GM12875 (cell line): ENCODE measurements around the gene SH3BGR.

Experiments
- H3K4me3 ChIP-seq: one replicate; pipeline ENCODE4 v1.5.1; 2011; ENCODE audit warnings: low read depth, low read length, control low read depth
- CTCF ChIP-seq: IDR thresholded peaks from 2 replicates; pipeline ENCODE4 v1.5.1; 2011; ENCODE audit warnings: low read depth, mild to moderate bottlenecking, control low read depth, inconsistent platforms, low read length, moderate library complexity, borderline replicate concordance; ENCODE audit not compliant: insufficient read depth

Gene SH3BGR

GRCh38 chr21:39523915-39524314, 72.1 kb downstream of the SH3BGR start:
- H3K4me3 ChIP-seq: no peak overlapping the region
- TF ChIP-seq CTCF: no peak

- H3K4me3 ChIP-seq: no peak overlapping the region
- no peak for TF ChIP-seq CTCF
These were observed 73.4 kb downstream of the SH3BGR start for GRCh38 chr21:39525129-39525528.

DNA sequence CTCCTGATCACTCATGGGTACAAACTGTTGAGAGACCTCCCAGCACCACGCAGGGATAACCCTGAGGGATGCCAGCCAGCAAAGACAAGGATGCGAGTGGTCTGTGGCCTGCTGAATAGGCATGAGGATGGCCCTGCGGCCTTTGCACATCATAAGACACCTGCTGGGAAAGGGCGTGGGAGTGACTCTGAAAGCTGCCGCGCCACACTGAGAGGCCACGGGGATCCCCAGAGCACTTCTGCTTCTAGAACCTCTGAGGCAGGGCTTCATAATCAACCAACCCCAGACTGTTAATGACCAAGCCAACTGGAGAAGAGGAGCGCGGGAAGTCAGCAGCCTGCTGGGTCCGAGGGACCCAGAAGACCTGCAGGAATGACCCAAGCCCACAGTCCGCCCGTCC, 73.8 kb downstream of the SH3BGR start:
- no peak overlapping the region for H3K4me3 ChIP-seq

DNA sequence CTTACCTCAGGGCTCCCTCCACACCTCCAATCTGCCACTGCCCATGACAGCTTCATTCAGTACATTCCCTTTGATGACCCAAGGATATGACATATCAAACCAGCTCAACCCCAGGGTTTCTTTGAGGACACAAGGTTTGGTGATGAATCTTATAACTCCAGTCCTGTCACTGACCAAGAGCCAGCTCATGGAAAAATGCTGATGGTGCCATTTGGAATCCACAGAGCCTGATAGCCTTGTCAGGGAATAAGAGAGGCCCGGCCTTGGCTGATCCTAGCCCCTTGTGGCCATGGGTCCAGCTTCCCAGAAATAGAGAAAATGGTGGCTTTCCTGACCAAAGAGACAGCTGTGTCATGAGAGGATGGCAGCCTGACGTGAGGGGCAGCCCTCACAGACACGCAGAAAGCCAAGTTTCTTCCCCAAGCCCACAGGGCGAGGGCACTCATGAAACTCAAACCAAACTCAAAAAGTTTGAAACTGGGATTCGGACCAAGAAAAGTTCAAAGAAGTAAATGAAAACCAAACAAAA, 75.4 kb downstream of the SH3BGR start:
- no peak overlapping the region for H3K4me3 ChIP-seq
- TF ChIP-seq CTCF: no peak

More for the DNA sequence above, 73.8 kb downstream of the SH3BGR start:
- TF ChIP-seq CTCF: no peak

- no peak overlapping the region for H3K4me3 ChIP-seq
- TF ChIP-seq CTCF: no peak
These were observed 76.1 kb downstream of the SH3BGR start for GRCh38 chr21:39527664-39528381.

DNA sequence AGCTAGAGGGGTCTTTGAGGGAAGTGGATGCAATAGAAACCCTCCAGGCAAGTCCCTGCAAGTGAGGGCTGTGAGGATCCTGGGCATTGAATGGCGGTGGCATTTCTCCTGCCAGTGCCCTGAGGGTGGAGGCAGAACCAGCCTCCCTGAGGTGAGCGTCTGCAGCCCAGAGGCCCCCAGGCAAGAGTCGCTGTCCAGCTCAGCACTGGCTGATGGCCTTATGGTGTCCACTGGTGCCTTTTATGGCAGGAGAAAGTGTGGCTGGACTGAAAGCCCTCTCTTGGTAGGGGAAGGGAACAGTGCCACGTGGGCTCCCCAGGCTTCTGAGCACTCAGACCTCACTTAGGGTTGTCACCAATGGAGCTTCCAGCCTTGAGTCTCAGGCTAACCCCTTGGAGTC, 77.3 kb downstream of the SH3BGR start:
- no peak overlapping the region for H3K4me3 ChIP-seq
- no peak for TF ChIP-seq CTCF

DNA sequence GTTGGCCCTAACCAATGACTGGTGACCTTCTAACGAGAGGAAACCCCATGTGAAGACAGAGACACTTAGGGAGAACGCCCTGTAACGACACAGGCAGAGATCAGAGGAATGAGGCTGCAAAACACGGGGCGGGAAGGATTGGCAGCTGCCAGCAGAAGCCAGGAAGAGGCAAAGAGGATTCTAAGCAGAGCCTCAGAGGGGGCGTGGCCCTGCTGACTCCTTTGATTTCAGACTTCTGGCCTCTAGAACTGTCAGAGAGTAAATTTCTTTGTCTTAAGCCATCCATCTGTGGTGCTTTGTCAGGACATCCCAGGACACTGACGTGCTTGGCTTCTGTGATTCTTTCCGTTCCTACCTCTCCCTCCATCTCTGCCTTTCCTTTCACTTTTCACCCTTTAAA, 79.3 kb downstream of the SH3BGR start:
- H3K4me3 ChIP-seq: no peak overlapping the region
- no peak for TF ChIP-seq CTCF
